HCT116 (cell line): ENCODE results near the gene OR52K2. TPM values are rescaled to one million over a fixed set of nuclear protein-coding genes. Genes with fewer than 3 reads are reported as not detected.

Experiments used
- ATAC-seq: fragments of 200-7000 bp; cut with Tn5 transposase; 2 replicates; pipeline ENCODE4 v1.9.1; 2020; ENCODE audit warnings: mild to moderate bottlenecking, moderate library complexity
- BruUV-seq: library from RNA; stranded (reverse); fragments of 400-500 nt; replicated peaks from 2 replicates; lab custom pipeline; 2021; lab: Mats Ljungman, UMichigan
- CTCF ChIA-PET: fragments of 300-600 bp; sonication (Branson Sonifier 250); formaldehyde crosslinking; loops from one replicate; lab custom pipeline; 2021; ENCODE audit warnings: antibody characterized with exemption; lab: Charles Lee
- POLR2A ChIA-PET: fragments of 300-600, 350-600 bp; sonication (Branson Sonifier 250); formaldehyde crosslinking; loops from one replicate; lab custom pipeline; 2021; ENCODE audit warnings: antibody characterized with exemption; lab: Charles Lee
- RAD21 ChIA-PET, 2 experiments: fragments of 300-600 bp; sonication (Branson Sonifier 250); formaldehyde crosslinking; loops; one replicate each; lab custom pipeline; 2023; ENCODE audit warnings: low total read pairs in 2 of 2; ENCODE audit not compliant: uncharacterized antibody in 2 of 2, unreplicated experiment in 2 of 2, low non-redundant PET in 1 of 2; lab: Charles Lee
- DNase-seq: peaks from one replicate; pipeline ENCODE4 v3.0.0-alpha.2; 2010; ENCODE audit warnings: low read depth, low spot score
- H2AFZ ChIP-seq: fragments of 200-600 bp; shearing (Covaris generic), sonication (generic); 2 replicates; pipeline ENCODE4 v1.6.1; 2017; ENCODE audit warnings: low read depth, mixed run types, mixed read lengths, antibody characterized with exemption, low read length; ENCODE audit not compliant: poor library complexity, severe bottlenecking
- H3K27ac ChIP-seq: 2 replicates; pipeline ENCODE4 v1.5.1; 2012; ENCODE audit warnings: low read depth, low read length
- H3K27me3 ChIP-seq: fragments of 200-600 bp; sonication (generic); 2 replicates; pipeline ENCODE4 v1.6.1; 2016; ENCODE audit warnings: mixed run types, low read length, mixed read lengths; ENCODE audit not compliant: insufficient read depth
- H3K36me3 ChIP-seq, 2 experiments: fragments of 200-500 bp in 1 of 2; fragments of 200-600 bp in 1 of 2; sonication (Bioruptor generic) in 1 of 2; sonication (generic) in 1 of 2; 2 replicates each; pipeline versions ENCODE4 v1.5.1 to v1.6.1; 2014 to 2016; ENCODE audit warnings: low read length in 2 of 2, inconsistent platforms in 1 of 2, mixed read lengths in 1 of 2, mixed run types in 1 of 2; ENCODE audit not compliant: insufficient read depth in 2 of 2, control insufficient read depth in 1 of 2
- H3K4me1 ChIP-seq, 2 experiments: fragments of 200-600 bp in 1 of 2; sonication (generic) in 1 of 2; 2 replicates each; pipeline versions ENCODE4 v1.5.1 to v1.6.1; 2012 to 2017; ENCODE audit warnings: low read length in 2 of 2, inconsistent platforms in 1 of 2, mild to moderate bottlenecking in 1 of 2, mixed read lengths in 1 of 2, mixed run types in 1 of 2, moderate library complexity in 1 of 2; ENCODE audit not compliant: insufficient read depth in 2 of 2, control insufficient read depth in 1 of 2
- H3K4me2 ChIP-seq: fragments of 200-600 bp; sonication (generic); 2 replicates; pipeline ENCODE4 v1.6.1; 2017; ENCODE audit warnings: mixed run types, low read length, mixed read lengths
- H3K4me3 ChIP-seq, 2 experiments: fragments of 200-600 bp in 1 of 2; sonication (generic) in 1 of 2; replicated peaks in 1 of 2; 2 replicates each; pipeline ENCODE4 v1.5.1; 2011 to 2016; ENCODE audit warnings: low read length in 2 of 2, control low read depth in 1 of 2, low read depth in 1 of 2, mild to moderate bottlenecking in 1 of 2, mixed read lengths in 1 of 2, mixed run types in 1 of 2
- H3K79me2 ChIP-seq: fragments of 200-600 bp; sonication (generic); 2 replicates; pipeline ENCODE4 v1.6.1; 2017; ENCODE audit warnings: mild to moderate bottlenecking, mixed run types, low read length, moderate library complexity, mixed read lengths; ENCODE audit not compliant: insufficient read depth
- H3K9ac ChIP-seq: fragments of 200-600 bp; sonication (generic); 2 replicates; pipeline ENCODE4 v1.6.1; 2016; ENCODE audit warnings: low read length, mixed read lengths
- H3K9me2 ChIP-seq: fragments of 200-600 bp; sonication (generic), shearing (Covaris generic); 2 replicates; pipeline ENCODE4 v1.6.1; 2017; ENCODE audit warnings: mixed run types, mild to moderate bottlenecking, moderate library complexity; ENCODE audit not compliant: insufficient read depth
- H3K9me3 ChIP-seq, 2 experiments: fragments of 200-500 bp in 1 of 2; fragments of 200-600 bp in 1 of 2; sonication (Bioruptor generic) in 1 of 2; sonication (generic) in 1 of 2; 2 replicates each; pipeline ENCODE4 v1.6.1; 2014 to 2017; ENCODE audit warnings: low read length in 2 of 2, mixed read lengths in 2 of 2, inconsistent platforms in 1 of 2, low read depth in 1 of 2, mild to moderate bottlenecking in 1 of 2, mixed run types in 1 of 2, moderate library complexity in 1 of 2; ENCODE audit not compliant: control insufficient read depth in 1 of 2, insufficient read depth in 1 of 2
- H4K20me1 ChIP-seq: fragments of 200-600 bp; sonication (generic), shearing (Covaris generic); 2 replicates; pipeline ENCODE4 v1.6.1; 2017; ENCODE audit warnings: mixed run types, mild to moderate bottlenecking, moderate library complexity; ENCODE audit not compliant: insufficient read depth
- ATF3 ChIP-seq: IDR thresholded peaks from 2 replicates; pipeline ENCODE4 v1.6.1; 2012
- ELF1 ChIP-seq: IDR thresholded peaks from 2 replicates; pipeline ENCODE4 v1.6.1; 2012; ENCODE audit warnings: low read depth, borderline replicate concordance
- REST ChIP-seq: IDR thresholded peaks from 2 replicates; pipeline ENCODE4 v1.6.1; 2012; ENCODE audit warnings: low read depth
- intact Hi-C: fragments of 100-400 bp; cut with micrococcal nuclease; formaldehyde crosslinking; loops from 2 replicates; pipeline ENCODE4 v1.10.0; 2022
- total RNA-seq: library from RNA; stranded (reverse); gene quantifications from one replicate; pipeline ENCODE4 v1.2.1, GENCODE V29; 2021; ENCODE audit not compliant: unreplicated experiment

OR52K2 gene
- total RNA-seq, 1 experiment from 2014 or later, result not detected

- ATAC-seq, result no peak
- CTCF ChIA-PET, result no interaction called here
Measured at GRCh38 chr11:4467811-4468606, 18.9 kb downstream of the OR52K2 start.

More at GRCh38 chr11:4467811-4468606, 18.9 kb downstream of the OR52K2 start:
- Histone ChIP-seq H3K4me3 (no peak overlapping the region), H4K20me1 (no peaks in the 10 kb centered on the region), H3K9me3 (no peaks in the 10 kb centered on the region), H3K79me2 (no peaks in the 10 kb centered on the region), H3K9me2 (no peaks in the 10 kb centered on the region), H3K27me3 (0 out of 2 replicates have a peak, but pooled peaks cover 6% of the 10 kb centered on the region), H3K4me2 (no peak overlapping the region), H3K36me3 (no peaks in the 10 kb centered on the region), H3K9ac (no peak overlapping the region), H2AFZ (no peak overlapping the region), H3K27ac (no peak overlapping the region), H3K4me1 (peaks cover 0 to 7% of the 10 kb centered on the region in 2 experiments; a peak in 2 of 4 replicates)
- ChIA-PET POLR2A (no interaction called here), RAD21 (no interaction called here)
- no peak for TF ChIP-seq REST
- TF ChIP-seq ELF1, result no peak
- TF ChIP-seq ATF3, result no peak
- DNase-seq, result no peak
- BruUV-seq, result no TSS peak
- intact Hi-C loops, result no loop called here
